ENCODE data around the gene CXXC5.

The CXXC5 gene

DNA sequence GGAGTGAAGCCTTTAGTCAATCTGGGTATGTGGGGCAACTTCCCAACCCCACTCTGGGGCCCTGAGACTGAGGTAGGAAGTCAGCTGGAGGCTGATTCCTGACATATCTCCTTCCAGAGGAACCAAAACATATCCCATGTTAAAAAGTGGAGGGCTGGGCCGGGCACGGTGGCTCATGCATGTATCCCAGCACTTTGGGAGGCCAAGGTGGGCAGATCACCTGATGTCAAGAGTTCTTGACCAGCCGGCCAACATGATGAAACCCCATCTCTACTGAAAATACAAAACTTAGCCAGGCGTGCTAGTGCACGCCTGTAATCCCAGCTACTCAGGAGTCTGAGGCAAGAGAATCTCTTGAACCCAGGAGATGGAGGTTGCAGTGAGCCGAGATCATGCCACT is 44.0 kb downstream of the CXXC5 start:
- DNase-seq: no peak
- Mint-ChIP-seq H3K9me3 (no peaks in the 10 kb centered on the region), H3K27me3 (ENCODE audit: low read depth, poor library complexity) (no peaks in the 10 kb centered on the region), H3K27ac (peak overlapping the region; percentile 94), H3K4me1 (peaks cover 95% of the 10 kb centered on the region), H3K36me3 (ENCODE audit: low read depth) (no peaks in the 10 kb centered on the region), H3K4me3 (no peak overlapping the region)
- TF ChIP-seq, protein P1, sequence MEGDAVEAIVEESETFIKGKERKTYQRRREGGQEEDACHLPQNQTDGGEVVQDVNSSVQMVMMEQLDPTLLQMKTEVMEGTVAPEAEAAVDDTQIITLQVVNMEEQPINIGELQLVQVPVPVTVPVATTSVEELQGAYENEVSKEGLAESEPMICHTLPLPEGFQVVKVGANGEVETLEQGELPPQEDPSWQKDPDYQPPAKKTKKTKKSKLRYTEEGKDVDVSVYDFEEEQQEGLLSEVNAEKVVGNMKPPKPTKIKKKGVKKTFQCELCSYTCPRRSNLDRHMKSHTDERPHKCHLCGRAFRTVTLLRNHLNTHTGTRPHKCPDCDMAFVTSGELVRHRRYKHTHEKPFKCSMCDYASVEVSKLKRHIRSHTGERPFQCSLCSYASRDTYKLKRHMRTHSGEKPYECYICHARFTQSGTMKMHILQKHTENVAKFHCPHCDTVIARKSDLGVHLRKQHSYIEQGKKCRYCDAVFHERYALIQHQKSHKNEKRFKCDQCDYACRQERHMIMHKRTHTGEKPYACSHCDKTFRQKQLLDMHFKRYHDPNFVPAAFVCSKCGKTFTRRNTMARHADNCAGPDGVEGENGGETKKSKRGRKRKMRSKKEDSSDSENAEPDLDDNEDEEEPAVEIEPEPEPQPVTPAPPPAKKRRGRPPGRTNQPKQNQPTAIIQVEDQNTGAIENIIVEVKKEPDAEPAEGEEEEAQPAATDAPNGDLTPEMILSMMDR (IDR thresholded peaks at IDR 0.05): no peak

DNA sequence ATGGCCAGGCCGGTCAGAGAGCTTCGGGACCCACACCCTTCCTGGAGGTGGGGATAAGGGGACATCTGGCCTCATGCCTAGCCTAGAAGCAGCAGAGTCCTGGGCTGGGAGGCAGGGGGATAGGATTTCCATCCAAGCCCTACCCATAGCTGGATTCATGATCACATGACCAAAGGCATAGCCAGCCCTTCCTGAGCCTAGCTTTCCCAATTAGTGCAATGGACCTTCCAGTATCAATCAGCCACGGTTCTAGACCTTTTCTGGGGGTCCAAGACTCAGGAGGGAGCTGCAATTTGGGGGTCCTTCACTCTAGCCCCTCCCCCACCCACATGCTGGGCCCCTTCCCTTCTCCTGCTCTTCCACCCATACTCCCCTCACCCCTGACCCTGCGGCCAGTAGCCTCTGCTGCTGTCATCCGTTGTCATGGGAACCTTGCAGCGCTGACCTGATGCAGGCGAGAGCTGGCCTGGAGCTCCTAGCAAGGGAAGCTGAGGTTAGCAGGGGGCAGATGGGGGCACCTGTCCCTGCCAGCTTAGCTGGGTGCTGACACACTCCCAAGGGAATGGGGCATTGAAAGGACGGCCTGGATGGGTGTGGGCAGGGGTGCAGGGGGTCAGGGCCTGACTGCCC is 44.6 kb downstream of the CXXC5 start:
- peak; percentile 72 for DNase-seq
- H3K27ac Mint-ChIP-seq: peak overlapping the region; percentile 94
- H3K27me3 Mint-ChIP-seq (ENCODE audit: low read depth, poor library complexity): no peaks in the 10 kb centered on the region
- H3K4me1 Mint-ChIP-seq: peaks cover 91% of the 10 kb centered on the region
- H3K4me3 Mint-ChIP-seq: no peak overlapping the region
- TF ChIP-seq, protein P1 (IDR thresholded peaks at IDR 0.05): no peak
- no peaks in the 10 kb centered on the region for H3K9me3 Mint-ChIP-seq
- no peaks in the 10 kb centered on the region for H3K36me3 Mint-ChIP-seq (ENCODE audit: low read depth)

DNA sequence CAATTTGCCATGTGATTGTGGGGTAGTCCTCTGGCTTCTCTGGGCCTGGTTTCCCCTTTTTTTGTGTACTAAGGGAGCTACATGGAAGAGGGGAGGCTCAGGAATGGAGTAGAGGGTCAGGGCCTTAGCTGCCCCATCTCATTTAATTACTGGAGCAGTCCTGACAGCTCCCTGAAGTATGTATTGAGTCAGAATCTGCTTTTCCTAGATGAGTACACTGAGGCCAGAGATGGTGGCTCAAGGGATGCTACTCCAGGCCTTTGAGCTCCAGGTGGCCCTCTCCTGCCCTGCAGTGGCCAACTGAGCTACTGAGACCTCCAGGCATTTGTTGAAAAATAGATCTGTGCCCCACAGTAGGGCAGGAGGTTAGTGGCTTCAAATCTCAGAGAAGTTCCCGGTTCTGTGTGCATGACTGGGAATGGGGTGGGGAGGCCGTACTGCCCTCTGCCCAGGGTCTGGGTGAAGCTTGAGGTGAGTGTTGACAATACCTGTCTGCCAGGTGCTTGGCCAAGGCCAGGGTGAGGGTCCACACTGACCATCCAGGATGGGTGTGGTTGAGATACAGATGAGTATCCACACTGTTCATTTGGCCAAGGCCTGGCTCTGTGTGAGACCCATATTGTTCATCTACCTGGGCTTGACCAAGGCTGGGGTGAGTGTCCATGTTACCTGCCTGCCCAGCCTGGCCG is 45.7 kb downstream of the CXXC5 start:
- no peaks in the 10 kb centered on the region for H3K9me3 Mint-ChIP-seq
- H3K36me3 Mint-ChIP-seq (ENCODE audit: low read depth): no peaks in the 10 kb centered on the region
- peaks cover 3% of the 10 kb centered on the region for H3K27me3 Mint-ChIP-seq (ENCODE audit: low read depth, poor library complexity)
- peak overlapping the region; percentile 93 for H3K27ac Mint-ChIP-seq
- TF ChIP-seq, protein P1 (IDR thresholded peaks at IDR 0.05): no peak
- DNase-seq: no peak
- peak overlapping the region; percentile 4 for H3K4me3 Mint-ChIP-seq
- peaks cover 93% of the 10 kb centered on the region for H3K4me1 Mint-ChIP-seq

DNA sequence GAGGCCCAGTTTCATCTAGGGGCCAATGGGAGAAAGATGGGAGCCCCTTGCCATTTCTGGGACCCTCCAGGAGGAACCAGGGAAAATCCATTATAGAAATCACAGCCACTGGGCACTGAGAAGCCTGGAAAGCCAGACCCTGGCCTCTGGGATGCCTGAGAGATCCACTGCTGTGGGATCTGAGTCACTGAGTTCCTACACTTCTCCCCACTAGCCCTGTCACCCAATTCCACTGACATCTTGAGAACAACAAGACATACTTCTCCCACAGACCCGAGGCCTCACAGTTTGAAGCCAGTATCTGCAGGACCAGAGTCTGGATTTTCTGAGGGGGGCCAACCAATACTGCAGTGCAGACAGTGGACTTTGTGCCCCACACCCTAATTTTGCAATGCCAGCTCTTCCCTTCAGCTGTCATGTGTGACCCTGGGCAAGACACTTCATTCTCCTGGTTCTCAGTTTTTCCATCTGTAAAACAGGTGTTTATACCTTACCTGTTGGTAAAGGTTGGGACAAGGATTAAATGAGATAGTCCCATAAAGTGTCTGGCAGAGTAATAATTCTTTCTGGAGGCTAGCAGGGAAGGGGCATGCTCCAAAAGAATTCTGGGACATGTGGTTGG is 46.5 kb downstream of the CXXC5 start:
- Mint-ChIP-seq H3K27ac (no peak overlapping the region), H3K4me3 (peak overlapping the region; percentile 19), H3K4me1 (peaks cover 93% of the 10 kb centered on the region)

DNA sequence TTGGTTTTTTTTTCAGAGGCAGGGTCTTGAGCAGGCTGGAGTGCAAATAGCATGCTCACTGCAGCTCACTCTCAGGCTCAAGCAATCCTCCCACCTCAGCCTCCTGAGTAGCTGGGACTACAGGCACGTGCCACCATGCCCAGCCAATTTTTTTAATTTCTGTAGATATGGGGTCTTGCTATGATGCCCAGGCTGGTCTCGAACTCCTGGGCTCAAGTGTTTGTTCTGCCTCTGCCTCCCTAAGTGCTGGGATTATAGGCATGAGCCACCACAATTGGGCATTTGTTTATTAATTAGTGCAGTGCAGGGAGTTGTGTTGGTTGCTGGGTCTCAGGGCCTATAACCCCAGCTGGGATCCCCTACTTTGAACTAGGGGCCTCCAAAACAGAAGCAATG is 47.0 kb downstream of the CXXC5 start:
- TF ChIP-seq, protein P1 (IDR thresholded peaks at IDR 0.05): no peak
- H3K4me3 Mint-ChIP-seq: no peak overlapping the region
- H3K36me3 Mint-ChIP-seq (ENCODE audit: low read depth): no peaks in the 10 kb centered on the region
- no peak overlapping the region for H3K27ac Mint-ChIP-seq
- no peaks in the 10 kb centered on the region for H3K9me3 Mint-ChIP-seq
- H3K4me1 Mint-ChIP-seq: peaks cover 88% of the 10 kb centered on the region
- H3K27me3 Mint-ChIP-seq (ENCODE audit: low read depth, poor library complexity): peaks cover 3% of the 10 kb centered on the region
- no peak for DNase-seq

More for the DNA sequence above, 46.5 kb downstream of the CXXC5 start:
- DNase-seq: no peak
- Mint-ChIP-seq H3K27me3 (ENCODE audit: low read depth, poor library complexity) (peaks cover 3% of the 10 kb centered on the region), H3K9me3 (no peaks in the 10 kb centered on the region), H3K36me3 (ENCODE audit: low read depth) (no peaks in the 10 kb centered on the region)
- TF ChIP-seq, protein P1 (IDR thresholded peaks at IDR 0.05): no peak
